Osteoblast (primary cell): ENCODE data around the gene SLC2A13. TPM values are rescaled to one million over a fixed set of nuclear protein-coding genes. Genes with fewer than 3 reads are reported as not detected.

ENCODE experiments used
- DNase-seq: peaks from one replicate; pipeline ENCODE4 v3.0.0; 2011; ENCODE audit warnings: low spot score, mixed read lengths; ENCODE audit not compliant: insufficient read length; ENCODE audit errors: missing footprints
- H2AFZ ChIP-seq: 2 replicates; pipeline ENCODE4 v1.6.0; 2011; ENCODE audit warnings: mild to moderate bottlenecking, low read length
- H3K27ac ChIP-seq: 2 replicates; pipeline ENCODE4 v1.5.1; 2011; ENCODE audit warnings: mild to moderate bottlenecking, low read depth, low read length, moderate library complexity
- H3K27me3 ChIP-seq: 2 replicates; pipeline ENCODE4 v1.6.0; 2012; ENCODE audit warnings: mild to moderate bottlenecking, control low read depth, inconsistent platforms, low read length, moderate library complexity; ENCODE audit not compliant: insufficient read depth
- H3K36me3 ChIP-seq: 2 replicates; pipeline ENCODE4 v1.5.1; 2011; ENCODE audit warnings: mild to moderate bottlenecking, low read length, control low read depth, moderate library complexity; ENCODE audit not compliant: insufficient read depth
- H3K4me1 ChIP-seq: 2 replicates; pipeline ENCODE4 v1.5.1; 2011; ENCODE audit warnings: mild to moderate bottlenecking, low read length, control low read depth, moderate library complexity; ENCODE audit not compliant: insufficient read depth
- H3K4me2 ChIP-seq: 2 replicates; pipeline ENCODE4 v1.6.0; 2011; ENCODE audit warnings: mild to moderate bottlenecking, low read length; ENCODE audit not compliant: insufficient read depth
- H3K4me3 ChIP-seq: fragments of 200-600 bp; sonication (generic); 3 replicates; pipeline ENCODE4 v1.5.1; 2012; ENCODE audit warnings: mild to moderate bottlenecking, low read length, inconsistent platforms; ENCODE audit not compliant: insufficient read depth
- H3K79me2 ChIP-seq: 2 replicates; pipeline ENCODE4 v1.6.0; 2012; ENCODE audit warnings: mild to moderate bottlenecking, low read length, control low read depth, inconsistent platforms; ENCODE audit not compliant: insufficient read depth
- H3K9me3 ChIP-seq: 2 replicates; pipeline ENCODE4 v1.5.1; 2011; ENCODE audit warnings: low read depth, low read length, control low read depth
- H4K20me1 ChIP-seq: 2 replicates; pipeline ENCODE4 v1.6.0; 2012; ENCODE audit warnings: mild to moderate bottlenecking, low read length, control low read depth; ENCODE audit not compliant: insufficient read depth
- CTCF ChIP-seq: IDR thresholded peaks from 2 replicates; pipeline ENCODE4 v1.5.1; 2011; ENCODE audit warnings: mild to moderate bottlenecking, low read depth, low read length, moderate library complexity; ENCODE audit errors: extremely low read depth
- total RNA-seq: library from RNA; depleted of rRNA; stranded (reverse); fragments of >200 nt; gene quantifications from 2 replicates; pipeline ENCODE4 v1.2.3, GENCODE V29; 2012

The SLC2A13 gene
- total RNA-seq, 1 donor, result 12.3 TPM

- H3K27ac ChIP-seq, result no peak overlapping the region
Measured at GRCh38 chr12:39835517-39836489, 270.1 kb downstream of the SLC2A13 start.

GRCh38 chr12:39831587-39832315 lies 274.1 kb downstream of the SLC2A13 start:
- Histone ChIP-seq H3K4me2 (no peak overlapping the region), H3K27me3 (no peaks in the 10 kb centered on the region), H4K20me1 (no peaks in the 10 kb centered on the region), H3K4me1 (peaks cover 13% of the 10 kb centered on the region), H3K9me3 (no peaks in the 10 kb centered on the region), H3K4me3 (no peak overlapping the region), H3K79me2 (no peaks in the 10 kb centered on the region), H3K36me3 (no peaks in the 10 kb centered on the region), H3K27ac (no peak overlapping the region), H2AFZ (no peak overlapping the region)
- no peak for TF ChIP-seq CTCF
- DNase-seq, result no peak

More at GRCh38 chr12:39835517-39836489, 270.1 kb downstream of the SLC2A13 start:
- no peaks in the 10 kb centered on the region for H3K9me3 ChIP-seq
- no peak overlapping the region for H3K4me2 ChIP-seq
- no peak overlapping the region for H3K4me3 ChIP-seq
- H3K4me1 ChIP-seq, result peaks cover 10% of the 10 kb centered on the region
- no peak for DNase-seq
- no peaks in the 10 kb centered on the region for H3K79me2 ChIP-seq
- no peak for TF ChIP-seq CTCF
- no peaks in the 10 kb centered on the region for H3K36me3 ChIP-seq
- H2AFZ ChIP-seq, result no peak overlapping the region
- no peaks in the 10 kb centered on the region for H3K27me3 ChIP-seq
- H4K20me1 ChIP-seq, result no peaks in the 10 kb centered on the region

DNA sequence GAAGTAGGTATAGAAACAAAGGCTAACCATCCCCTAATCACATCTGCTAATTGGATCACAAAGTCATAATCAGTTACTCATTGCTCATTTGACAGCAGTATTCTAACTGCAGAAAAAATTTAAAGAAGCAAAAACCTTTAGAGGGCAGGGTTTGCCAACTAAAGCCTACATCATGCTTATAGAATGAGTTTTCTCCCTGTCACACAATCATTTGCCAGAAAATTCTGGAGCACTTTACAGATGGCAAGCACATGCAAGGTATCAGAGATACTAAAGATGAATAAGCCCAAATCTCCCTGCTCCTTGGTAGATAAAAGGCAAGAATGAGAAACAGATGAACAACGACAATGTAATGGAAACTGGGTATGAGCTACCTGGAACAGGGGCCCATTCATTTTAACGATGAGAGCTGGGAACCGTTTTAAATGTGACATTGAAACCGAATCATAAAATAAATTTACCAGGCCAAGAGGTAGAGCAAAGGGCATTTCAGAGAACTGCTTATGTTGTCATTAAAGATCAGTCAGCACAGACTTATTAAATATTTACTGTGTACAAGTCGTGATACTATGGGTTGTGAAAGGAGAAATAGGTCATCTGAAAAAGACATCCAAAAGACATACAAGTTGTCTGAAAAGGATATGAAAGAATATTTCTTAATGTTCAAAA lies 274.9 kb downstream of the SLC2A13 start:
- Histone ChIP-seq H3K36me3 (no peaks in the 10 kb centered on the region), H2AFZ (peak overlapping the region; percentile 18), H3K4me3 (no peak overlapping the region), H3K27me3 (no peaks in the 10 kb centered on the region), H3K27ac (peak overlapping the region; percentile 29), H3K79me2 (no peaks in the 10 kb centered on the region), H3K4me1 (peaks cover 13% of the 10 kb centered on the region), H3K9me3 (no peaks in the 10 kb centered on the region), H3K4me2 (no peak overlapping the region), H4K20me1 (no peaks in the 10 kb centered on the region)
- no peak for TF ChIP-seq CTCF
- DNase-seq, result no peak
